Spleen (tissue), 7 donors: ENCODE measurements around the gene NOXA1.

ENCODE experiments used
- CTCF ChIP-seq, 11 experiments: fragments of 200-600 bp in 7 of 11; fragments of 450-650 bp in 4 of 11; sonication (generic) in 4 of 11; IDR thresholded peaks in 8 of 11; conservative IDR thresholded peaks in 3 of 11; 1 replicate in 7 of 11; 2 replicates in 4 of 11; pipeline versions ENCODE4 v1.4.0 to v1.8.0; 2016 to 2021; ENCODE audit warnings: antibody characterized with exemption in 11 of 11, inconsistent platforms in 4 of 11, mild to moderate bottlenecking in 1 of 11
- POLR2AphosphoS5 ChIP-seq, 3 donors: sonication (generic); formaldehyde crosslinking; IDR thresholded peaks; one replicate each; pipeline ENCODE4 v1.5.1; 2017; ENCODE audit warnings: antibody characterized with exemption in 3 of 3
- donor health status: DM: no; HTN: no; CAD: no; lungs with moderate emphysema.
- donor health status: DM: no; HTN: no; CAD: no.
- donor health status: DM: no; HTN: no; CAD: no.

GRCh38 chr9:137404961-137405567 lies 18.1 kb upstream of the NOXA1 start:
- no peak for TF ChIP-seq POLR2AphosphoS5 (IDR thresholded peaks at IDR 0.05)
- TF ChIP-seq CTCF (IDR thresholded peaks at IDR 0.05 in 8 of 11, conservative IDR thresholded peaks at IDR 0.05 in 3 of 11): no peak
